ENCODE results near the gene ACOT7.

ACOT7 gene

GRCh38 chr1:6218375-6219164, 175.0 kb downstream of the ACOT7 start:
- Histone ChIP-seq H3K4me3 (ENCODE audit: low read depth in 1 of 2, low read length in 1 of 2) (no peak overlapping the region), H3K4me1 (ENCODE audit: control insufficient read depth in 1 of 2, insufficient read depth in 1 of 2, low read depth in 1 of 2, low read length in 1 of 2) (no peaks in the 10 kb centered on the region), H3K9me3 (no peaks in the 10 kb centered on the region), H3K27ac (no peak overlapping the region), H3K27me3 (peaks cover 12% of the 10 kb centered on the region), H3K36me3 (peaks cover 19% of the 10 kb centered on the region)
- no peak for TF ChIP-seq CTCF (IDR thresholded peaks at IDR 0.05)
